Kidney epithelial cell (primary cell): Measurements from ENCODE around the gene ARHGAP4. TPM values are rescaled to one million over a fixed set of nuclear protein-coding genes. Genes with fewer than 3 reads are reported as not detected.
A peak's percentile ranks its signal among the peaks of the same experiment; 100 is the strongest.

Experiments
- DNase-seq: peaks from one replicate; pipeline ENCODE4 v3.0.0-alpha.2; 2010; ENCODE audit warnings: low read depth
- H3K27me3 ChIP-seq: 2 replicates; pipeline ENCODE4 v1.6.0; 2011; ENCODE audit warnings: low read length; ENCODE audit not compliant: control insufficient read depth, insufficient read depth
- H3K36me3 ChIP-seq: 2 replicates; pipeline ENCODE4 v1.5.1; 2011; ENCODE audit warnings: low read length; ENCODE audit not compliant: control insufficient read depth, insufficient read depth
- H3K4me3 ChIP-seq: 2 replicates; pipeline ENCODE4 v1.5.1; 2011; ENCODE audit warnings: low read depth, mild to moderate bottlenecking, control low read depth, low read length
- total RNA-seq: library from RNA; depleted of rRNA; stranded (reverse); fragments of >200 nt; gene quantifications from 2 replicates; pipeline ENCODE4 v1.2.3, GENCODE V29; 2015
- TF ChIP-seq, protein P1 (sequence below): IDR thresholded peaks from 2 replicates; pipeline ENCODE4 v1.5.1; 2011; ENCODE audit warnings: mild to moderate bottlenecking, moderate library complexity, low read length, control low read depth, inconsistent platforms; ENCODE audit not compliant: insufficient read depth, poor library complexity, severe bottlenecking

The ARHGAP4 gene
- total RNA-seq, 1 donor from 2014 or later: 12.7 TPM

GRCh38 chrX:153944800-153945150, 18.7 kb upstream of the ARHGAP4 start:
- Histone ChIP-seq H3K4me3 (no peak overlapping the region), H3K27me3 (no peaks in the 10 kb centered on the region), H3K36me3 (no peaks in the 10 kb centered on the region)
- TF ChIP-seq, protein P1, sequence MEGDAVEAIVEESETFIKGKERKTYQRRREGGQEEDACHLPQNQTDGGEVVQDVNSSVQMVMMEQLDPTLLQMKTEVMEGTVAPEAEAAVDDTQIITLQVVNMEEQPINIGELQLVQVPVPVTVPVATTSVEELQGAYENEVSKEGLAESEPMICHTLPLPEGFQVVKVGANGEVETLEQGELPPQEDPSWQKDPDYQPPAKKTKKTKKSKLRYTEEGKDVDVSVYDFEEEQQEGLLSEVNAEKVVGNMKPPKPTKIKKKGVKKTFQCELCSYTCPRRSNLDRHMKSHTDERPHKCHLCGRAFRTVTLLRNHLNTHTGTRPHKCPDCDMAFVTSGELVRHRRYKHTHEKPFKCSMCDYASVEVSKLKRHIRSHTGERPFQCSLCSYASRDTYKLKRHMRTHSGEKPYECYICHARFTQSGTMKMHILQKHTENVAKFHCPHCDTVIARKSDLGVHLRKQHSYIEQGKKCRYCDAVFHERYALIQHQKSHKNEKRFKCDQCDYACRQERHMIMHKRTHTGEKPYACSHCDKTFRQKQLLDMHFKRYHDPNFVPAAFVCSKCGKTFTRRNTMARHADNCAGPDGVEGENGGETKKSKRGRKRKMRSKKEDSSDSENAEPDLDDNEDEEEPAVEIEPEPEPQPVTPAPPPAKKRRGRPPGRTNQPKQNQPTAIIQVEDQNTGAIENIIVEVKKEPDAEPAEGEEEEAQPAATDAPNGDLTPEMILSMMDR: no peak
- no peak for DNase-seq

DNA sequence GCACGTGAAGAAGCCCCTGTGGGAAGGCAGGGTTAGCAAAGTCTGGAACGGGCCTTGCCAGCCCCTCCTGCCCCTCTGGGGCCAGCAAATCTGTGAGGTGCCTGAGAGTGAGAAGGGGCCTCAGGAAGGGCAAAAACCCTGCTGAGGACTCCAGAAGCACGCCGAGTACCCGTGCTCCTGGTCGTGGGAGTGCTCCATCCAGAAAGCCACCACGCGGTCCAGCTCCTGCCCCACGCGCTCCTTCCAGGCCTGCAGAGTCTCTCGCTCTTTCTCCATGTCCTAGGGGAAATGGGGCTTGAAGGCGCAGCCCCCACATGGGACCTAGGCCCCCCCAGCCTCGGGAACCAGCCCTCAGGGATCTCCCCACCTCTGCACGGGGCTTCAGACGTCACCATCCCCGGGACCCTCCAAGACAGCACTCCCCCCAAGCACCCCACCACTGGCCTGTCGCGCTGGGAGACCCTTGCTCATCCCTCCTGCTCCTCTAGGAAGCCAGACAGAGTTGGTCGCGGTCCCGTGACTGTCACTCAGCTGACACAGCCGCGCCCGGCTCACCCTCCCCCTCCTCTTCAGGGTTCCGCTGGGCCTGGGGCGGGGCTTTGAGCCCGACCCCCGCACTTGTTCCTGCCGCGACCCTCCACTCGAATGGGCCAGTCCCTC, 18.2 kb upstream of the ARHGAP4 start, which contains the start of gene RENBP:
RENBP (minus strand) TSS at position 504 of the 660 bp plus-strand sequence; CDS start at position 471, 33 bp downstream.
- H3K4me3 ChIP-seq: peak within 1 kb of the TSS; percentile 20
- DNase-seq: no peak

DNA sequence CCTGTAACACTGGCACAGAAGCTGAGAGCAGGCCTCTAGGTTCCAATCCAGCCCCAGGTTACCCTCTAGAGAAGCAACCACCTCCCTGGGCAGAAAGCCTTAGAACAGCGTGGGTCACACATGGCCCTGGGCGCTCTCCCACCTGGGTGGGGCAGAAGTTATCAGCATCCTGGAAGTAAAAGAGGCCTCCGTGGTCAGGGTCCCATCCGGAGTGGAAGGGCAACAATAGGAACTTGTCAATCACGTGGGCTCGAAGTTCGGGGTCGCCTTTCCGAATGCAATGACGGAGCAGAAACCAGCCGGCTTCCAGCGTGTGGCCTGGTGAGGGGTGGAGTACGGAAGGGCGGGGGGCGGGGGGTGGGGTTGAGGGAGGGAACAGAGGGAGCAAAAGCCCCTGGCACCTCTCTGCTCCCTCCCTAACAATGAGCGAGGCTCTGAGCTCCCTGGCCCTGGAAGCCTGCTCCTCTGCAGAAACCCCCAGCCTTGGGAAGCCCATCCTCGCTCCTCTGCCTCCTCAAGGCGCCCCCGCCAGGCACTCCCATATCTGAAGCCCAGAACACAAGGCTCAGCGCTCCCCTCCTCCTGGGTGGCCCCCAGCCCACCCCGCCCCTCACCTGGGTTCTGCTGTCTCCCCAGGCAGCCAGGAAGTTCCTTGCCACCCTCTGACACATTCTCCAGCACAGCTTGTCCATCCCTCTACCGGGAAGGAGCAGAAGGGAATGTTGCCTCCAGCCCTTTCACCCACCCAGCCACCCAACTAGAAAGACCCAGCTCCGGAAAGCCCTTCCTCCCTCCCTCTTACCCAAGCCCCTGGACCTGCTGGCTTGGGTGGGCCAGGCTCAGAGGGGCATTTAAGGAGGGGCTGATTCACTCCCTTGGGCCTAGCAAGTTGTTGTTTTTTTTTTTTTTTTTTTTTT, 15.5 kb upstream of the ARHGAP4 start:
- Histone ChIP-seq H3K27me3 (no peaks in the 10 kb centered on the region), H3K4me3 (no peak overlapping the region), H3K36me3 (no peaks in the 10 kb centered on the region)
- TF ChIP-seq, protein P1: no peak
- DNase-seq: no peak

More for the DNA sequence above, 18.2 kb upstream of the ARHGAP4 start, which contains the start of gene RENBP:
- Histone ChIP-seq H3K36me3 (no peaks in the 10 kb centered on the region), H3K27me3 (no peaks in the 10 kb centered on the region)
- TF ChIP-seq, protein P1: no peak

- DNase-seq: no peak
- Histone ChIP-seq H3K27me3 (no peaks in the 10 kb centered on the region), H3K36me3 (no peaks in the 10 kb centered on the region), H3K4me3 (no peak overlapping the region)
- TF ChIP-seq, protein P1: no peak
These were observed 13.5 kb upstream of the ARHGAP4 start for GRCh38 chrX:153939573-153939972.

DNA sequence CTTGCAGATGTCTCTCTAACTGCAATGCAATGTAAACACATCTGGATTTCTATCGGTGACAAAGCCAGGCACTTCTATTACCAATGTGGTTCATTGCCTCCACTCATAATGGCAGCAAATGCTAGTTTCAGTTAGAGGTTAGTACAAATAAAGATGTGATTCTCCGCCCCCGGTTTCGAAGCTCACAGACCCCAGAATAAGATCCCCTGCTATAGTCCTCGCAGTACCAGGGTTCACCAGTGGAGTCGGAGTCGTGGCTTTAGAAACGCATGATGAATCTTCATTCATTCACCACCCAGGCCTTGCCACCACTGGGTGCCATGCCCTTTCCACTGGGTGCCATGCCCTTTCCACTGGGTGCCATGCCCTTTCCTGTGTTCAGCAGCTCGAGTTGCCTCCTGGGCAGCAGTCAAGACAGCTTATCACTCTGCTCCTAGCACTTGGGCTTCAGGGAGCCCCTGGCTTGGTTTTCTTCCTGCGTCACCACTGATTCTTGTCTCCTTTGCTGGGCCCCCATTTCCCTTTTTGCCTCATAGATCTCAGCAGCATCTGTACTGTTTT, 12.2 kb upstream of the ARHGAP4 start:
- H3K36me3 ChIP-seq: no peaks in the 10 kb centered on the region
- no peak for DNase-seq
- TF ChIP-seq, protein P1: no peak
- H3K4me3 ChIP-seq: no peak overlapping the region
- H3K27me3 ChIP-seq: no peaks in the 10 kb centered on the region
